ENCODE results near the gene PPP3R1. TPM values are rescaled to one million over a fixed set of nuclear protein-coding genes. Genes with fewer than 3 reads are reported as not detected.
A peak's percentile ranks its signal among the peaks of the same experiment; 100 is the strongest.

The PPP3R1 gene
- total and polyA plus RNA-seq, 4 donors: 2.4 to 42.5 (median 18.3) TPM

DNA sequence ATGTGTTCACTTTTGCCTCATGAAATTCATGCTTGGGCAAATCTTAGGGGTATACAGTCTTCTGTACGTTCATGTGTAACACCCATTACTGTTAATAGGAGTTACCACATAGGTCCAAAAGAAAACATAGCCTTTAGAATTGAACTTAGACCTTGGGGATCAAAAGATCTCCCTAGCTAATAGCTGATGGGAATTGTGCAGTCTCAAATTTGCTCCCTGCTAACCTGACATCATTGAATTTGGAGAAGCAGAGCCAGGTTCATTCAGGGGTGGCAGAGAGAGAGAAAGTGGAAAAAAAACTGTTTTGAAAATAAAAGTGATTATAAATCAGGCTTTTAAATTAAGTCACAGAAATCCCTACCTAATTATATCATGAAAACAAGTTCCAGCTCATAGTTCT, 28.0 kb upstream of the PPP3R1 start:
- H3K9me3 ChIP-seq (ENCODE audit: control insufficient read depth in 4 of 4, low read length in 3 of 4): no peaks in the 10 kb centered on the region
- H3K36me3 ChIP-seq (ENCODE audit: control insufficient read depth in 4 of 4, insufficient read depth in 3 of 4, low read depth in 1 of 4, low read length in 3 of 4): no peaks in the 10 kb centered on the region
- H3K9ac ChIP-seq (ENCODE audit: low read depth in 1 of 2, low read length in 2 of 2): no peak overlapping the region
- no peak overlapping the region for H3K4me3 ChIP-seq (ENCODE audit: low read depth in 1 of 3, low read length in 3 of 3)
- no peaks in the 10 kb centered on the region for H3K27me3 ChIP-seq (ENCODE audit: control insufficient read depth in 4 of 4, insufficient read depth in 4 of 4, low read length in 3 of 4)
- DNase-seq (ENCODE audit: low spot score): no peak
- TF ChIP-seq RAD21 (IDR thresholded peaks at IDR 0.05): peak; percentile 9 to 39
- TF ChIP-seq, protein P1, sequence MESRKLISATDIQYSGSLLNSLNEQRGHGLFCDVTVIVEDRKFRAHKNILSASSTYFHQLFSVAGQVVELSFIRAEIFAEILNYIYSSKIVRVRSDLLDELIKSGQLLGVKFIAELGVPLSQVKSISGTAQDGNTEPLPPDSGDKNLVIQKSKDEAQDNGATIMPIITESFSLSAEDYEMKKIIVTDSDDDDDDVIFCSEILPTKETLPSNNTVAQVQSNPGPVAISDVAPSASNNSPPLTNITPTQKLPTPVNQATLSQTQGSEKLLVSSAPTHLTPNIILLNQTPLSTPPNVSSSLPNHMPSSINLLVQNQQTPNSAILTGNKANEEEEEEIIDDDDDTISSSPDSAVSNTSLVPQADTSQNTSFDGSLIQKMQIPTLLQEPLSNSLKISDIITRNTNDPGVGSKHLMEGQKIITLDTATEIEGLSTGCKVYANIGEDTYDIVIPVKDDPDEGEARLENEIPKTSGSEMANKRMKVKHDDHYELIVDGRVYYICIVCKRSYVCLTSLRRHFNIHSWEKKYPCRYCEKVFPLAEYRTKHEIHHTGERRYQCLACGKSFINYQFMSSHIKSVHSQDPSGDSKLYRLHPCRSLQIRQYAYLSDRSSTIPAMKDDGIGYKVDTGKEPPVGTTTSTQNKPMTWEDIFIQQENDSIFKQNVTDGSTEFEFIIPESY (IDR thresholded peaks at IDR 0.05): peak; percentile 38
- peak; percentile 98 for TF ChIP-seq HNF4A (conservative IDR thresholded peaks at IDR 0.05)
- no peak for TF ChIP-seq GABPA (IDR thresholded peaks at IDR 0.05 in 1 of 2, conservative IDR thresholded peaks at IDR 0.05 in 1 of 2)
- no peak for TF ChIP-seq NR2F2 (IDR thresholded peaks at IDR 0.05)
- TF ChIP-seq HNF4G (IDR thresholded peaks at IDR 0.05): peak; percentile 80
- no peak for TF ChIP-seq TAF1 (conservative IDR thresholded peaks at IDR 0.05)
- peak; percentile 48 to 73 for TF ChIP-seq JUND (IDR thresholded peaks at IDR 0.05)
- TF ChIP-seq, protein P2, sequence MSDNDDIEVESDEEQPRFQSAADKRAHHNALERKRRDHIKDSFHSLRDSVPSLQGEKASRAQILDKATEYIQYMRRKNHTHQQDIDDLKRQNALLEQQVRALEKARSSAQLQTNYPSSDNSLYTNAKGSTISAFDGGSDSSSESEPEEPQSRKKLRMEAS (IDR thresholded peaks at IDR 0.05): peak; percentile 33
- no peak for TF ChIP-seq FOXA2 (IDR thresholded peaks at IDR 0.05)
- peak; percentile 76 for TF ChIP-seq SP1 (IDR thresholded peaks at IDR 0.05)
- TF ChIP-seq, protein P3, sequence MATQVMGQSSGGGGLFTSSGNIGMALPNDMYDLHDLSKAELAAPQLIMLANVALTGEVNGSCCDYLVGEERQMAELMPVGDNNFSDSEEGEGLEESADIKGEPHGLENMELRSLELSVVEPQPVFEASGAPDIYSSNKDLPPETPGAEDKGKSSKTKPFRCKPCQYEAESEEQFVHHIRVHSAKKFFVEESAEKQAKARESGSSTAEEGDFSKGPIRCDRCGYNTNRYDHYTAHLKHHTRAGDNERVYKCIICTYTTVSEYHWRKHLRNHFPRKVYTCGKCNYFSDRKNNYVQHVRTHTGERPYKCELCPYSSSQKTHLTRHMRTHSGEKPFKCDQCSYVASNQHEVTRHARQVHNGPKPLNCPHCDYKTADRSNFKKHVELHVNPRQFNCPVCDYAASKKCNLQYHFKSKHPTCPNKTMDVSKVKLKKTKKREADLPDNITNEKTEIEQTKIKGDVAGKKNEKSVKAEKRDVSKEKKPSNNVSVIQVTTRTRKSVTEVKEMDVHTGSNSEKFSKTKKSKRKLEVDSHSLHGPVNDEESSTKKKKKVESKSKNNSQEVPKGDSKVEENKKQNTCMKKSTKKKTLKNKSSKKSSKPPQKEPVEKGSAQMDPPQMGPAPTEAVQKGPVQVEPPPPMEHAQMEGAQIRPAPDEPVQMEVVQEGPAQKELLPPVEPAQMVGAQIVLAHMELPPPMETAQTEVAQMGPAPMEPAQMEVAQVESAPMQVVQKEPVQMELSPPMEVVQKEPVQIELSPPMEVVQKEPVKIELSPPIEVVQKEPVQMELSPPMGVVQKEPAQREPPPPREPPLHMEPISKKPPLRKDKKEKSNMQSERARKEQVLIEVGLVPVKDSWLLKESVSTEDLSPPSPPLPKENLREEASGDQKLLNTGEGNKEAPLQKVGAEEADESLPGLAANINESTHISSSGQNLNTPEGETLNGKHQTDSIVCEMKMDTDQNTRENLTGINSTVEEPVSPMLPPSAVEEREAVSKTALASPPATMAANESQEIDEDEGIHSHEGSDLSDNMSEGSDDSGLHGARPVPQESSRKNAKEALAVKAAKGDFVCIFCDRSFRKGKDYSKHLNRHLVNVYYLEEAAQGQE (IDR thresholded peaks at IDR 0.05): no peak
- TF ChIP-seq FOXA1 (IDR thresholded peaks at IDR 0.05): peak; percentile 45
- TF ChIP-seq EGR1 (IDR thresholded peaks at IDR 0.05; ENCODE audit: low read depth in 2 of 2): no peak
- TF ChIP-seq, protein P4, sequence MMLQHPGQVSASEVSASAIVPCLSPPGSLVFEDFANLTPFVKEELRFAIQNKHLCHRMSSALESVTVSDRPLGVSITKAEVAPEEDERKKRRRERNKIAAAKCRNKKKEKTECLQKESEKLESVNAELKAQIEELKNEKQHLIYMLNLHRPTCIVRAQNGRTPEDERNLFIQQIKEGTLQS (IDR thresholded peaks at IDR 0.05): no peak
- TF ChIP-seq, protein P5, sequence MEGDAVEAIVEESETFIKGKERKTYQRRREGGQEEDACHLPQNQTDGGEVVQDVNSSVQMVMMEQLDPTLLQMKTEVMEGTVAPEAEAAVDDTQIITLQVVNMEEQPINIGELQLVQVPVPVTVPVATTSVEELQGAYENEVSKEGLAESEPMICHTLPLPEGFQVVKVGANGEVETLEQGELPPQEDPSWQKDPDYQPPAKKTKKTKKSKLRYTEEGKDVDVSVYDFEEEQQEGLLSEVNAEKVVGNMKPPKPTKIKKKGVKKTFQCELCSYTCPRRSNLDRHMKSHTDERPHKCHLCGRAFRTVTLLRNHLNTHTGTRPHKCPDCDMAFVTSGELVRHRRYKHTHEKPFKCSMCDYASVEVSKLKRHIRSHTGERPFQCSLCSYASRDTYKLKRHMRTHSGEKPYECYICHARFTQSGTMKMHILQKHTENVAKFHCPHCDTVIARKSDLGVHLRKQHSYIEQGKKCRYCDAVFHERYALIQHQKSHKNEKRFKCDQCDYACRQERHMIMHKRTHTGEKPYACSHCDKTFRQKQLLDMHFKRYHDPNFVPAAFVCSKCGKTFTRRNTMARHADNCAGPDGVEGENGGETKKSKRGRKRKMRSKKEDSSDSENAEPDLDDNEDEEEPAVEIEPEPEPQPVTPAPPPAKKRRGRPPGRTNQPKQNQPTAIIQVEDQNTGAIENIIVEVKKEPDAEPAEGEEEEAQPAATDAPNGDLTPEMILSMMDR (IDR thresholded peaks at IDR 0.05; ENCODE audit: low read depth, low read length, missing input control): no peak
- peak; percentile 74 to 76 for TF ChIP-seq RXRA (IDR thresholded peaks at IDR 0.05)
- no peak for TF ChIP-seq YY1 (IDR thresholded peaks at IDR 0.05)
- WGBS: 39% methylated on average over 1 of the region's 1 CpG
- H3K27ac ChIP-seq (ENCODE audit: low read depth in 1 of 2, low read length in 2 of 2): peak overlapping the region in 1 of 2 donors; percentile 64
- peaks cover 0 to 13% (median 8%) of the 10 kb centered on the region in 4 donors for H3K4me1 ChIP-seq (ENCODE audit: control insufficient read depth in 4 of 4, insufficient read depth in 4 of 4, low read length in 3 of 4)
